Measurements from ENCODE around the gene SCIMP.

GRCh38 chr17:5200360-5200759 is 34.3 kb downstream of the SCIMP start:
- TF ChIP-seq POLR2A (IDR thresholded peaks at IDR 0.05) (no peak), EP300 (IDR thresholded peaks at IDR 0.05; ENCODE audit: low read depth) (no peak), CTCF (IDR thresholded peaks at IDR 0.05) (no peak)

Measured in transverse colon (tissue), 3 donors.